ENCODE measurements around the gene RHCE. TPM values are rescaled to one million over a fixed set of nuclear protein-coding genes. Genes with fewer than 3 reads are reported as not detected.

Gene RHCE
- total and polyA plus RNA-seq, 9 of the 15 experiments (the other 6 are each of a cell fraction or from before 2014, with no cell fraction given), result 5.4 to 31.5 (median 12.6) TPM

GRCh38 chr1:25469177-25469576, 48.6 kb upstream of the RHCE start:
- H3K4me1 ChIP-seq (replicated peaks in 1 of 2; ENCODE audit: control insufficient read depth in 2 of 2, insufficient read depth in 2 of 2, low read length in 2 of 2), result peaks cover 7 to 19% of the 10 kb centered on the region in 2 experiments; a peak in 4 of 5 replicates
- FAIRE-seq (no peak), ATAC-seq (no peak), DNase-seq (ENCODE audit: extremely low read depth in 1 of 4, low spot score in 3 of 4) (no peak)
- no peaks in the 10 kb centered on the region for H3K27me3 ChIP-seq (ENCODE audit: control insufficient read depth in 2 of 2, insufficient read depth in 2 of 2, low read length in 2 of 2)
- intact Hi-C loops (cut with micrococcal nuclease), result loop anchor here (5.0 kb wide), 1 partner anchor 37 kb away; the partner anchor contains the start of gene MACO1
- no peak overlapping the region for H2AFZ ChIP-seq (ENCODE audit: low read depth, low read length)
- in situ Hi-C loops (cut with MboI), result no loop called here
- WGBS (ENCODE audit: insufficient coverage, low coverage, missing lambda C conversion rate), result 77% methylated on average over 2 of the region's 2 CpGs
- no TSS peak for BruUV-seq (replicated peaks)
- no peaks in the 10 kb centered on the region; the same call in 1 of the 2 replicates for H4K20me1 ChIP-seq (replicated peaks; ENCODE audit: control insufficient read depth, insufficient read depth, low read length)
- CTCF ChIA-PET (ENCODE audit: low intra/inter-chr PET ratio), result no interaction called here
- peaks cover 78% of the 10 kb centered on the region for H3K79me2 ChIP-seq (ENCODE audit: control insufficient read depth, insufficient read depth, low read length)
- no peaks in the 10 kb centered on the region for H3K9me3 ChIP-seq (replicated peaks; ENCODE audit: control insufficient read depth, insufficient read depth, low read depth, low read length)
- POLR2A ChIA-PET, result interaction anchor here (0.8 to 2.5 kb wide), 6 partner anchors 9 to 23 kb away, joined by 3 to 10 read pairs (median 3); no protein-coding TSS in a partner anchor
- H3K4me2 ChIP-seq (ENCODE audit: insufficient read depth, low read length), result no peak overlapping the region
- no peaks in the 10 kb centered on the region for H3K9me1 ChIP-seq (ENCODE audit: control insufficient read depth, insufficient read depth, low read length)
- no peak for TF ChIP-seq MECOM (CRISPR knock-in tag; IDR thresholded peaks at IDR 0.05)
- no peak for TF ChIP-seq TFAM (CRISPR knock-in tag; conservative IDR thresholded peaks at IDR 0.05)
- no peak for TF ChIP-seq MIER1 (IDR thresholded peaks at IDR 0.05; ENCODE audit: low read depth)
- TF ChIP-seq, protein P1, sequence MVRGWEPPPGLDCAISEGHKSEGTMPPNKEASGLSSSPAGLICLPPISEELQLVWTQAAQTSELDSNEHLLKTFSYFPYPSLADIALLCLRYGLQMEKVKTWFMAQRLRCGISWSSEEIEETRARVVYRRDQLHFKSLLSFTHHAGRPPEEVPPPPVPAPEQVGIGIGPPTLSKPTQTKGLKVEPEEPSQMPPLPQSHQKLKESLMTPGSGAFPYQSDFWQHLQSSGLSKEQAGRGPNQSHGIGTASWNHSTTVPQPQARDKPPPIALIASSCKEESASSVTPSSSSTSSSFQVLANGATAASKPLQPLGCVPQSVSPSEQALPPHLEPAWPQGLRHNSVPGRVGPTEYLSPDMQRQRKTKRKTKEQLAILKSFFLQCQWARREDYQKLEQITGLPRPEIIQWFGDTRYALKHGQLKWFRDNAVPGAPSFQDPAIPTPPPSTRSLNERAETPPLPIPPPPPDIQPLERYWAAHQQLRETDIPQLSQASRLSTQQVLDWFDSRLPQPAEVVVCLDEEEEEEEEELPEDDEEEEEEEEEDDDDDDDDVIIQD (CRISPR knock-in tag; IDR thresholded peaks at IDR 0.05), result no peak
- TF ChIP-seq, protein P2, sequence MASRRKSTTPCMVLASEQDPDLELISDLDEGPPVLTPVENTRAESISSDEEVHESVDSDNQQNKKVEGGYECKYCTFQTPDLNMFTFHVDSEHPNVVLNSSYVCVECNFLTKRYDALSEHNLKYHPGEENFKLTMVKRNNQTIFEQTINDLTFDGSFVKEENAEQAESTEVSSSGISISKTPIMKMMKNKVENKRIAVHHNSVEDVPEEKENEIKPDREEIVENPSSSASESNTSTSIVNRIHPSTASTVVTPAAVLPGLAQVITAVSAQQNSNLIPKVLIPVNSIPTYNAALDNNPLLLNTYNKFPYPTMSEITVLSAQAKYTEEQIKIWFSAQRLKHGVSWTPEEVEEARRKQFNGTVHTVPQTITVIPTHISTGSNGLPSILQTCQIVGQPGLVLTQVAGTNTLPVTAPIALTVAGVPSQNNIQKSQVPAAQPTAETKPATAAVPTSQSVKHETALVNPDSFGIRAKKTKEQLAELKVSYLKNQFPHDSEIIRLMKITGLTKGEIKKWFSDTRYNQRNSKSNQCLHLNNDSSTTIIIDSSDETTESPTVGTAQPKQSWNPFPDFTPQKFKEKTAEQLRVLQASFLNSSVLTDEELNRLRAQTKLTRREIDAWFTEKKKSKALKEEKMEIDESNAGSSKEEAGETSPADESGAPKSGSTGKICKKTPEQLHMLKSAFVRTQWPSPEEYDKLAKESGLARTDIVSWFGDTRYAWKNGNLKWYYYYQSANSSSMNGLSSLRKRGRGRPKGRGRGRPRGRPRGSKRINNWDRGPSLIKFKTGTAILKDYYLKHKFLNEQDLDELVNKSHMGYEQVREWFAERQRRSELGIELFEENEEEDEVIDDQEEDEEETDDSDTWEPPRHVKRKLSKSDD (conservative IDR thresholded peaks at IDR 0.05; ENCODE audit: low read length), result no peak
- TF ChIP-seq ZSCAN32 (CRISPR knock-in tag; IDR thresholded peaks at IDR 0.05), result no peak
- no peak for TF ChIP-seq CBX2 (IDR thresholded peaks at IDR 0.05; ENCODE audit: insufficient read depth, low read length, poor library complexity, severe bottlenecking)
- TF ChIP-seq FOSL1 (tag; conservative IDR thresholded peaks at IDR 0.05), result peak; percentile 56
- TF ChIP-seq IFI16 (CRISPR knock-in tag; IDR thresholded peaks at IDR 0.05), result no peak
- no peak overlapping the region for H3K27ac ChIP-seq (ENCODE audit: extremely low read depth, low read depth, low read length)
- H3K36me3 ChIP-seq (ENCODE audit: control insufficient read depth, insufficient read depth, low read length), result peaks cover 35% of the 10 kb centered on the region
- H3K4me3 ChIP-seq, result no peak overlapping the region
- no peak overlapping the region for H3K9ac ChIP-seq (ENCODE audit: insufficient read depth in 1 of 2, low read depth in 2 of 2, low read length in 2 of 2)

Measured in K562 (cell line).